Cardiac muscle cell (in vitro differentiated cells and primary cell): Measurements from ENCODE around the gene NOTCH2. TPM values are rescaled to one million over a fixed set of nuclear protein-coding genes. Genes with fewer than 3 reads are reported as not detected.

ENCODE experiments used
- DNase-seq, 2 donors: peaks; one replicate each; pipeline versions ENCODE4 v3.0.0 to v3.0.0-alpha.2; 2010 to 2017; ENCODE audit warnings: low read depth in 1 of 2, low spot score in 1 of 2
- H3K27ac ChIP-seq: fragments of 200-600 bp; sonication (generic); 2 replicates; pipeline ENCODE4 v1.5.1; 2016
- H3K27me3 ChIP-seq: fragments of 200-600 bp; sonication (generic); 2 replicates; pipeline ENCODE4 v1.6.0; 2016; ENCODE audit warnings: control low read depth
- H3K36me3 ChIP-seq: fragments of 200-600 bp; sonication (generic); 2 replicates; pipeline ENCODE4 v1.5.1; 2016; ENCODE audit warnings: control low read depth
- H3K4me1 ChIP-seq: fragments of 200-600 bp; sonication (generic); 2 replicates; pipeline ENCODE4 v1.8.1; 2017; ENCODE audit warnings: low read depth, mild to moderate bottlenecking, mixed run types
- H3K4me3 ChIP-seq: fragments of 200-600 bp; sonication (generic); 2 replicates; pipeline ENCODE4 v1.5.1; 2016; ENCODE audit warnings: mild to moderate bottlenecking
- H3K9me3 ChIP-seq: fragments of 200-600 bp; sonication (generic); 2 replicates; pipeline ENCODE4 v1.5.1; 2017; ENCODE audit warnings: low read depth, mild to moderate bottlenecking, control low read depth
- CTCF ChIP-seq: IDR thresholded peaks from 2 replicates; pipeline ENCODE4 v1.5.1; 2012; ENCODE audit warnings: low read depth, mild to moderate bottlenecking, low read length
- polyA plus RNA-seq: library from polyadenylated mRNA; unstranded; fragments of >200 nt; fragmentation: Nextera tagmentation; extraction: Ambion mirVana; gene quantifications from 2 replicates; pipeline ENCODE4 v1.2.1, GENCODE V29; 2016
- total RNA-seq: library from RNA; depleted of rRNA; stranded (reverse); fragments of >200 nt; gene quantifications from 2 replicates; pipeline ENCODE4 v1.2.3, GENCODE V29; 2016

Gene NOTCH2
- total and polyA plus RNA-seq, 2 experiments from 2014 or later = 25.6 to 52.3 TPM

GRCh38 chr1:119959268-119960220 is 109.9 kb downstream of the NOTCH2 start:
- Histone ChIP-seq H3K4me1 (no peaks in the 10 kb centered on the region), H3K27me3 (no peaks in the 10 kb centered on the region), H3K9me3 (no peaks in the 10 kb centered on the region), H3K4me3 (no peak overlapping the region), H3K27ac (no peak overlapping the region), H3K36me3 (peaks cover 18% of the 10 kb centered on the region)
- no peak for TF ChIP-seq CTCF
- no peak for DNase-seq

- no peaks in the 10 kb centered on the region for H3K9me3 ChIP-seq
- H3K36me3 ChIP-seq = peaks cover 23% of the 10 kb centered on the region
- no peak overlapping the region for H3K27ac ChIP-seq
- TF ChIP-seq CTCF = no peak
- no peak for DNase-seq
- no peaks in the 10 kb centered on the region for H3K27me3 ChIP-seq
- no peaks in the 10 kb centered on the region for H3K4me1 ChIP-seq
- H3K4me3 ChIP-seq = no peak overlapping the region
Observed at GRCh38 chr1:119958223-119958622, 111.2 kb downstream of the NOTCH2 start.

- no peak overlapping the region for H3K4me3 ChIP-seq
- TF ChIP-seq CTCF = no peak
- no peaks in the 10 kb centered on the region for H3K27me3 ChIP-seq
- H3K9me3 ChIP-seq = no peaks in the 10 kb centered on the region
- no peak for DNase-seq
- no peaks in the 10 kb centered on the region for H3K4me1 ChIP-seq
- H3K27ac ChIP-seq = no peak overlapping the region
- peaks cover 22% of the 10 kb centered on the region for H3K36me3 ChIP-seq
Observed at GRCh38 chr1:119956306-119956705, 113.2 kb downstream of the NOTCH2 start.

- no peak for TF ChIP-seq CTCF
- Histone ChIP-seq H3K4me1 (no peaks in the 10 kb centered on the region), H3K27me3 (no peaks in the 10 kb centered on the region), H3K27ac (no peak overlapping the region), H3K36me3 (peaks cover 22% of the 10 kb centered on the region), H3K4me3 (no peak overlapping the region), H3K9me3 (no peaks in the 10 kb centered on the region)
- DNase-seq = no peak
Observed at GRCh38 chr1:119954476-119955422, 114.7 kb downstream of the NOTCH2 start.

- DNase-seq = no peak
- Histone ChIP-seq H3K36me3 (peaks cover 18% of the 10 kb centered on the region), H3K27ac (no peak overlapping the region), H3K4me3 (no peak overlapping the region), H3K9me3 (no peaks in the 10 kb centered on the region), H3K27me3 (no peaks in the 10 kb centered on the region), H3K4me1 (peaks cover 4% of the 10 kb centered on the region)
- TF ChIP-seq CTCF = no peak
Observed at GRCh38 chr1:119953266-119953998, 116.0 kb downstream of the NOTCH2 start.
